ENCODE measurements around the gene FCRL6. TPM values are rescaled to one million over a fixed set of nuclear protein-coding genes. Genes with fewer than 3 reads are reported as not detected.

Gene FCRL6
- total and polyA plus RNA-seq, 2 donors (not counting 3 experiments of a cell fraction or from before 2014, with no cell fraction given) = 0.06 TPM; not detected in 1

DNA sequence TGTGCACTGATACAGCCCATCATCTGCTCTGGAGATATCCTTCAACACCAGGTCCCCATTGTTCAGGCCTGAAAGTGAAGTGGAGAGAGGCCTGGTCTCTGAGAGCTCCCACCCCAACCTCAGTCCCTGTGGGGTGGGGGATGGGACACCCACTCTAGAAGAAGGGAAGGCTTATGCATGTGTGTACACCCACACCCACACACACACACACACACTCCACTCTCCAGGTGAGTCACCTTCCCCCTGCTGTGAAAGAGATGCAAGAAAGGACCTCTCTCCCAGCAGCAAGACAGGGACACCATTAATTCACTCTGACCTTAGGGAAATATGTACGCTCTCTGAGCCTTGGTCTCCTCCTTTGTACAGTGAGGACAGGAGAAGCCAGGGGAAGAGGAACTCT lies 54.4 kb downstream of the FCRL6 start:
- H3K9me3 ChIP-seq (replicated peaks; ENCODE audit: control insufficient read depth, insufficient read depth, low read length) = no peaks in the 10 kb centered on the region
- POLR2A ChIA-PET = no interaction called here
- dilution Hi-C loops (cut with MboI; ENCODE audit: extremely low pct_ligation_motif_present, low sequenced_read_pairs) (no loop called here), intact Hi-C loops (cut with micrococcal nuclease) (no loop called here)
- no peaks in the 10 kb centered on the region for H3K9me1 ChIP-seq (replicated peaks; ENCODE audit: control insufficient read depth, extremely low read depth, insufficient read depth, low read length)
- H3K79me2 ChIP-seq (ENCODE audit: control insufficient read depth, insufficient read depth, low read length) = no peaks in the 10 kb centered on the region
- no peak overlapping the region for H3K4me3 ChIP-seq (replicated peaks in 1 of 3; ENCODE audit: insufficient read depth in 1 of 3, low read depth in 1 of 3, low read length in 3 of 3)
- no peak overlapping the region for H3K9ac ChIP-seq (replicated peaks; ENCODE audit: extremely low read depth, insufficient read depth, low read length)
- H3K27ac ChIP-seq (ENCODE audit: insufficient read depth, low read depth, low read length) = no peak overlapping the region
- H3K4me2 ChIP-seq (ENCODE audit: insufficient read depth, low read length) = no peak overlapping the region
- H3K4me1 ChIP-seq (ENCODE audit: control insufficient read depth, extremely low read depth, insufficient read depth, low read length) = peaks cover 12% of the 10 kb centered on the region
- BruUV-seq (replicated peaks) = no TSS peak
- H3K36me3 ChIP-seq (ENCODE audit: control insufficient read depth in 2 of 2, extremely low read depth in 1 of 2, insufficient read depth in 2 of 2, low read length in 2 of 2) = no peaks in the 10 kb centered on the region
- H2AFZ ChIP-seq (ENCODE audit: low read depth, low read length) = no peak overlapping the region
- CTCF ChIA-PET = interaction anchor here (0.9 kb wide), 1 partner anchor 363 kb away, joined by 3 read pairs; no protein-coding TSS in a partner anchor
- TF ChIP-seq MYC (IDR thresholded peaks at IDR 0.05; ENCODE audit: low read depth, low read length) (no peak), GATA2 (IDR thresholded peaks at IDR 0.05; ENCODE audit: insufficient read depth, insufficient read length, low read depth, low read length) (no peak), POLR2A (IDR thresholded peaks at IDR 0.05; ENCODE audit: low read depth, low read length) (no peak), MAX (IDR thresholded peaks at IDR 0.05; ENCODE audit: insufficient read depth, insufficient read length) (no peak), POLR2AphosphoS5 (IDR thresholded peaks at IDR 0.05; ENCODE audit: insufficient read depth, low read depth, low read length) (no peak), CTCF (IDR thresholded peaks at IDR 0.05; ENCODE audit: extremely low read depth in 1 of 2, insufficient read depth in 1 of 2, low read depth in 1 of 2, low read length in 2 of 2) (no peak), JUN (IDR thresholded peaks at IDR 0.05; ENCODE audit: borderline replicate concordance, insufficient read depth, insufficient read length, low read depth) (no peak), FOS (IDR thresholded peaks at IDR 0.05; ENCODE audit: borderline replicate concordance, insufficient read depth, low read length) (no peak), EZH2 (IDR thresholded peaks at IDR 0.05; ENCODE audit: borderline replicate concordance, low read depth, low read length, severe bottlenecking) (no peak)
- no peaks in the 10 kb centered on the region for H3K27me3 ChIP-seq (ENCODE audit: control insufficient read depth in 2 of 2, insufficient read depth in 2 of 2, low read length in 2 of 2)
- FAIRE-seq (no peak), DNase-seq (ENCODE audit: low read depth, low spot score) (no peak)
- H4K20me1 ChIP-seq (replicated peaks; ENCODE audit: control insufficient read depth, extremely low read depth, insufficient read depth, low read length) = no peaks in the 10 kb centered on the region
